ENCODE results near the gene CUX1.
"Not testable (repeated sequence)": the region's sequence is repeated elsewhere in the genome, so short reads cannot be mapped to it uniquely, and the experiment has no call there.

CUX1 gene

DNA sequence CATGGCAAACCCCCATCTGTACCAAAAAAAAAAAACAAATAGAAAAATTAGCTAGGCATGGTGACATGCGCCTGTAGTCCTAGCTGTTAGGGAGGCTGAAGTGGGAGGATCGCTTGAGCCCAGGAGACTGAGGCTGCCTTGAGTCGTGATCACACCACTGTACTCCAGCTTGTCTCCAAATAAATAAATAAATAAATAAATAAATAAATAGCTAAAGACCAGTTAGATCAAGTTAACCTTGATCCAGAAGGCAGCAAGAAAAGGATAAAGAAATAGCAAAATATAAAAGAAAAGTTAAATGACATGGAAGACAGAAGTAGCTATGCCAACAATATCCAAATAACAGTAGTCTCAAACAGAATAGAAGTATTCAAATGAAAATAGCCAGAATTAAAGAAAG, 337.0 kb downstream of the CUX1 start:
- DNase-seq: no peak

DNA sequence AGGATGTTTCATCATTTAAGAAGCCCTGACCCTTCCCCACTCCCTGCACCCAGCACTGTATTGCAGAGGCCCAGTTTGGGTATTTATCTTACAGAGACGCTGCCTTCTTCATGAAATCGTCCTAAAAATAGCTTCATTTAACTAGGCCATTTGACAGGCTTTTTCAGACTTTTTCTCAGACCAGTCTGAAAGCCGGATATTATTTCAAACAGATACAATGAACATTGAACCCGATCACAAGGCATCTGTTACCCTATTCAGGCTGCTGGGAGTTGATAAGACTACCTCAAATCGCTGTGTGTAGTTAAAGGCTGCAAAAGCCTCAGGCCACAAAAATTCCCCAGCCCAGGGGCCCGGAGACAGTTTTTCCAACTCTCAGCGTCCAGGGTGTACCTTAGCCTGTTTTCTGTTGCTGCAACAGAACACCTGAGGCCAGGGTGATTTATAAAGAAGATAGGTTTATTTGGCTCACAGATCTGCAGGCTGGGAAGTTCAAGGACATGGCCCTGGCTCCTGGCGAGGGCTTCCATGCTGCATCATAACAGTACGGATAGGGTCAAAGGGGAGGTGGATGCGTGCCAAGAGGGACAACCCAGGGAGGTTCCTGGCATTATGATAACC, 338.5 kb downstream of the CUX1 start:
- DNase-seq: no peak

DNA sequence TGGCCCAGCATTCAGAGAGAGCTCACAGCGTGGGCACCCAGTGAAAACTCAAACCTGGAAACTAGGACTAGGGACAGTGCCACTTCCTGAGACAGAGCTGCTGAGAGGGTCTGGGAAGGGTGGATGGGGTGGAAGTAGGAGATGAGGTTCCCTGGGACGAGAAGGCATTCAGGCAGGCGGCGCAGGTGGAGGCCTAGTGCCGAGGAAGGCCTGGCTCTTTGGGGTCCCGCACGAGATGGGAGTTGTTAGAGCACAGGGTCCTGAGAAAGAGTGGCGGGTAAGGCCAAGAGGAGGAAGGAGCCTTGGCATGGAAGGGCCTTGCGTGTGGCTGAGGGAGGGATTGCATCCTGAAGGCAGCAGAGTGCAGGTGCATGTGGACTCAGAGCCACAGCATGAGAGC, 339.4 kb downstream of the CUX1 start:
- DNase-seq: no peak

DNA sequence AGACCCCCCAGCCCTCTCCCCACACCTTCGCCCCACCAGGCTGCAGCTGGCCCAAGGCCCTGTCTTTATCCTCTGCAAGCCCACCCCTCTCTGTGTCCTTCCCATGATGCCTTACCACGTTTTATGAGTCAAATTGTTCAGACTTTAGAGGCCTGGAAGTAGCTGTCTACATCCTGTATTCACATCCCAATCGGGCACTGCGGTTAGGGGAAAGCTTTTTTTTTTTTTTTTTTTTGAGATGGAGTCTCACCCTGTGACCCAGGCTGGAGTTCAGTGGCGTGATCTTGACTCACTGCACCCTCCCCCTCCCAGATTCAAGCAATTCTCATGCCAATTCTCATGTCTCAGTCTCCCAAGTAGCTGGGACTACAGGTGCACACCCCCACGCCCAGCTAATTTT, 347.7 kb downstream of the CUX1 start:
- DNase-seq: no peak

DNA sequence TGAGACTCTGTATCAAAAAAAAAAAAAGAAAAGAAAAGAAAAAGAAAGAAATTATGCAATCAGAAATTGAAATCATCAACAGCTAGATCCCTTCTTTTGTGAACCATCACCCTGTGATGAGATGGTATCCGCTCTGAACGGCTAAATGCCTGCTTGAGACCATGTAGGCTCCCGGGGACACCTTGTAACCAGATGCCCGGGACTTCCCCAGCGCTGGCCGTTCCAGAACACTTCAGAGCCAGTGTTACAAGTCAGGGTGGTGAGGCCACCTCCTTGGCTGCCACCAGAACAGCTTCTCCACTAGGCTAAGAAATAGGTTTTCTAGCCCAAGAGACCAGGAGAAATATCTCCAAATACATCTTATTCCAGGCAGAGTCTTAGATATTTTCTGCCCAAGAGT, 349.8 kb downstream of the CUX1 start:
- no peak for DNase-seq

DNA sequence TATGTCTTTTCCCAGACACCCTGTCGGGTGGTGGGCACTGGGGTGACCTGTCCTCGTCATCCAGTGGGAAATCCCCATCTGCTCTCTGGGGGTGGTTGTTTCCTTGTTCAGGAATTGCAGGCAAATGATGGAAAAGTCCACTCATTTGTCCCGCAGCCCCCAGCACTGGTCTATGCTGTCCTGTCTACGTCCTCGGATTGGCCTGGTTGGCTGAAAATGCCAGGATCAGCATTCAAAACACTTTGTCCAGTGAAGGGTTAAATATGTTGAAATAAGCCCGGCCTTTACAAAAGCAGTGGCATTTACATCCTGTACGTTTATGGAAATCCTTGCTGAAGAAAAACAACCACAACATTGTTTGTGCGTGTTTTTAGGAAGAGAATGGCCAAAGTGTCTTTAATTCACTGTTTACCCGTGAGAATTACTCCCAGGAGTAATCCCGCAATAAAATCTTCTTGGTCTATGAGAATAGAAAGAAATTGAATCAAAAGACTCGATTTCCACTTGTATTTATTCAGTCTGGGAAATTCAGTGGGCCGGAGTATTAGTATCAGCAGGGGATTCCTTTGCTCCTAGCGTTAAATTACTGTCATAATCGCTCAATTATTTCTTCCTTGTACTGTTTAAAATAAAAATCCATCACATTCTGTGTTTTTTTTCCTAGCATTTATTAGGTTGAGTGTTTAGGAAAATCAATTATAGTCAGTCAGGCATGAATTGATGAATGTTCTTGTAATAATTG, 352.4 kb downstream of the CUX1 start:
- DNase-seq: no peak

DNA sequence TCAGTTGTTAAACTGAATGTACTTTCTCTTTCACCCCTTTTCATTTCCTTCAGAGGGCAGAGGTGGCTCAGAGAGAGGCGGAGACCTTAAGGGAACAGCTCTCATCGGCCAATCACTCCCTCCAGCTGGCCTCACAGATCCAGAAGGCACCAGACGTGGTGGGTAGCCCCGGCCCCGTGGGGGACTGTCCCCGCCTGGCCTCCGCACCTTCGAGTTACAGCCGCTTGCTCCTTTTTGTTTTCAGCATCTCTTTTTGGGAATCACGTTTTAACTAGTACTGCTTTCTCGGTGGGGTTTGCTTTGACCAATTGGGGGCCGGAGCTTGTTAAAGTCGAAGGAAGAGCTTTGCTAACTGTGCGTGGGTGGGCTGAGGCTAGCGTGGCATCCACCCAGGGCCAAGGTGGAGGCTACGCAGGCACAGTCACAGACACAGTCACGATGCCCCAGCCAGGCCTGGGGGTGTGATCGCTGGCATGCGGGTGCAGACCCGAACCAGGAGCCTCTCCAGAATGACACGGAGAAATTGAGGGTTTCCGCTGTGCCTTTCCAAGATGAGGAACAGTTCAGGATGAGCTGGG, 353.1 kb downstream of the CUX1 start:
- DNase-seq: no peak

DNA sequence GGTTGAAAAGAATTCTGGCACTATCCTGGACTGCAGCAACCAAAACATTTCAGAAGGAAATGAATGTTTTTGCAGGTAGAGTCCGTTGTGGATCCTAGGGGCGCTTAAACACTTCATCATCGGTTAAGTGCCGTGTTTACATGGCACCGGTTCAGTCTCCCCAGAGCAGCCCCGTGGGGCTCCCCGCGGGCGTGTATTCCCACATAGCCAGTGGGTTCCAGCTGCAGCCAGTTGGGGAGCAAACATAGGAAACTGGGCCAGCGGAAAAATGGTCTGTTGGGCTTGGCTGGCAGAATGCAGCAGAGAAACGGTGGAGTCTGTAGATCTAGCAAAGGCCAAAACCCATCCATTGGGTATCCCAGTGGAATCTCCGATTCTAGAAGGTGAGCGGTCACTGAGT, 356.2 kb downstream of the CUX1 start:
- no peak for DNase-seq

DNA sequence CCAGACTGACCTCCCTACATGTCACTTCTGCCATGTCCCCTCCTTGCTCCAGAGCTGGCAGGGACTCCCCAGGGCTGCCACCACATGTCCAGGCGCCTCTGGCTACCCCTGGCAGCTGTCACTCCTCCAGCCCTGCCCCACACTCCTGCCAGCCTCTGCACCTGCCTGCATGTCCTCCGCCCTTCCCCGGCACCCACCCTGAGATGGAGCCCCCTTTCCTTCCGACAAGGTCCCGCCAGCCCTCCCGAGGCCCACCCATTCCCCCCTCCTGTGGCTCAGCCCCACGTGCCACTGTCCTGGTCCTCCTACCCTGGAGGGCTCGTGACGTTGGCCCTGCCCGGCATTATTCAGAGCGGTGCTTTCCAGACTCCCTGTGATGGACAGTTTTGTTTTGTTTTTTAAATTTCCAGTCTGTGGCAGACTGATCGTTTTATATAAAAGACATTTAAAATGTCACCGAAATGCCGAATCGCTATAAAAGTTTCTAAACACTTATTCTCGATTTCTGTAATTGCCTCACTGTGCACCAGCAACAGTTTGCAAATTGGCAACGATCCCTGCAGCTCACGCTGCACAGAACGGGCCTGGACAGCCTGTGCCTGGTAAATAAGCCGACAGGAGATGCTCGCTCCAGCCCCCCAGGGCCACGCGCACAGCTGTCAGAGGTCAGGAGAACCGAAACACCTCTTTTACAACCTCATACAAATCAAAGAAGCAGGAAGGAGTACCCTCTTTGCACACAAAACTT, 358.2 kb downstream of the CUX1 start:
- no peak for DNase-seq

DNA sequence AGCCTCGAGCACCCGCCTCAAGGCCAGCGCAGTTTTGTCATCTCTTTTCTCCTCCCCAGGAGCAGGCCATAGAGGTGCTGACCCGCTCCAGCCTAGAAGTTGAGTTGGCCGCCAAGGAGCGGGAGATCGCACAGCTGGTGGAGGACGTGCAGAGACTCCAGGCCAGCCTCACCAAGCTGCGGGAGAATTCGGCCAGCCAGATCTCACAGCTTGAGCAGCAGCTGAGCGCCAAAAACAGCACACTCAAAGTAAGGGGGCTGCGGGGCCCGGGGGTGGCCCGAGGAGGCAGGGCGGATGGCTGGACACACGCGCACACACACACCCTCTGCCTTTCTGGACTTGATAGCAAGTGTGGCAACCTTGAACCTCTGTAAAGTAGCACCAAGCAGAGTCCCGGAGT, 361.0 kb downstream of the CUX1 start:
- DNase-seq: no peak

DNA sequence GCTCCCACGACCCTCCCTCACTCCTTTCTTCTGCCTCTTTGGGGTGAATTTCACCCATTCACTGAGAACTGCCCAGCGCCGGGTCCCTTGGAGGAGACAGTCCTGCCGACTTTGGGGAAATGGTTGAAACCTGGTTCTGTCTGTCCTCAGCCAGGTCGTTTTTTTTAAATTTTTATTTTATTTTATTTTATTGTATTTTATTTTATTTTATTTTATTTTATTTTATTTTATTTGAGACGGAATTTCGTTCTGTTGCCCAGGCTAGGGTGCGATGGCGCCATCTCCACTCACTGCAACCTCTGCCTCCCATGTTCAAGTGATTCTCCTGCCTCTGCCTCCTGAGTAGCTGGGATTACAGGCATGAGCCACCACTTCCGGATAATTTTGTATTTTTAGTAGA, 363.3 kb downstream of the CUX1 start:
- DNase-seq: no peak

DNA sequence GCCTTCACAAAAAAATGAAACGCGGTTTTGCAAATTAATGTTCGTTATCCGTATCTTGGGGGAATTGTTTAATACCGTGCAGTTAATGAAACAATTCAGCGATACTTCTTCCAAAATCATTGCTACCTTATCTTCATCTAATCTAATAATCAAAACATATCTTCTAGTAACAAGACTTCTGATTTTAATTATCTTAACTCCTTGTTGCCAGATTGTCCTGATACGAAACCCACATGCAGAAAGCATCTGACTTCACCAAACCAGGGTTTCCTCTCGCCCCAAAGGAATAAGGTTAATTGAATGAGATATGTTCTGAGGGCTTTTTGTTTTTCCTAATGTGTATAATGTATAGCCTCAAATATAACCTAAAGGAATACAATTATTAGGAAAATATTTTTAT, 364.1 kb downstream of the CUX1 start:
- no peak for DNase-seq

DNA sequence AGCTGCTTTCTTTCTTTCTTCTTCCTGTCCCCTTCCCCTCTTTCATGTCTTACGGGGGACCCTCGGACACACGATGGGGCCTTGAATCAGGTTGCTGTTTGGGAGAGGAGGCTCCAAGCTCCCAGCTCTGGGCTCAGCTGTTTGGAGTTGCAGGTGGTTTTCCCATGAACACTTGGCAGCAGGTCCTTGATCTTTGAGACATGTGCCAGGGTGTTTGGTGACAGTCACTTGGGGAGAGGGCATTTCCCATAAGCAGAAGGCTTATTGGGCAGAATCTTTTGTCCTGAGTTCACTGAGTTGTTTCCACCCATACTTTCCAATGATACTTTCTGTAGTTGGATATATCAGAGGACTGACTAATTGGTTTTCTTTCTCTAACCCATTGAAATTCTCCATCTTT, 364.6 kb downstream of the CUX1 start:
- no peak for DNase-seq

DNA sequence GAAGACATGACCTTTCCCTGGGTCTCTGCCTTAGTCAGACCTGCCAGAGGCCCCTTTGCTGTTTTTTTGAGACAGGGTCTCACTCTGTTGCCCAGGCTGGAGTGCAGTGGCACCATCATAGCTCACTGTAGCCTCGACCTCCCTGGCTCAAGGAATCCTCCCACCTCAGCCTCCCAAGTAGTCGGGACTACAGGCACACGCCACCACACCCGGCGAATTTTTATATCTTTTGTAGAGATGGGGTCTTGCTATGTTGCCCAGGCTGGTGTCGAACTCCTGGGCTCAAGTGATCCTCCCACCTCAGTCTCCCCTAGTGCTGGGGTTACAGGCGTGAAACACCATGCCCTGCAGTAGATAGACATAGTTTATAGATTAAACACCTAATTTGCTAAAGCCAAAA, 366.4 kb downstream of the CUX1 start:
- DNase-seq: not testable (repeated sequence)

DNA sequence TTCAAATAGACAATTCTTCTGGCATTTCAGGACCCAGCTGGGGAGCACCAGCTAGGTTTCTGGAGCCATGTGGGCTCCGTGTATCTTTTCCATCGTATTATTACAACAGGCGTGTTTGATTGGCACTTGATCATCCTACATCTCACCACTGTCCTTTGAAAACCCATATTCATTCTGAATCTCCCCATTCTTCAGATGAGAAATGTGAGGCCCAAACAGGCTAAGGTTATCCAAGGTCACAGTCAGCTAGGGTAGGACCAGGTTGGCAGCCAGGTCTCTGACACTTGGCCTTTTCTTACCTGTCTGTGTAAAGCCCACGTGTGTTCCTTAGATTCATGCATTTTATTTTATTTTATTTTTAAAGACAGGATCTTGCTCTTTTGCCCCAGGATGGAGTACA, 366.9 kb downstream of the CUX1 start:
- no peak for DNase-seq

DNA sequence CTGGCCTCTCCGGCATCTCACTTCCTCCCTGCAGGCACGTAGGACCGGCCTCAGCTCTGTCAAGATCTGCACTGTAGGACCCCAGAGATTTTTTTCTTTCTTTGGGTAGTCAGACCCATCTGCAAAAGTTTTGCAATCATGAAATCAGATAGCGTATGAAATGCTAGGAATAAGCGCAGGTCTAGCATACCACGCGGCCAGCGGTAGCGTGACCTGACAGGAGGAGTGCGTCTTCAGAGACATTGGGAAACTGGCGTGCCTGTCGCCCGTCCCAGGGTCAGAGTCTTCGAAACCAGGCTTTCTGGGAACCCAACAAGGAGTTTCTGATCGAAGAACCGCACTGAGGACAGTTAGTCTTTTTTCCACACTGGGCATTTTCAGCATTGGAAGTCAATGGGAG, 368.4 kb downstream of the CUX1 start:
- DNase-seq: no peak

DNA sequence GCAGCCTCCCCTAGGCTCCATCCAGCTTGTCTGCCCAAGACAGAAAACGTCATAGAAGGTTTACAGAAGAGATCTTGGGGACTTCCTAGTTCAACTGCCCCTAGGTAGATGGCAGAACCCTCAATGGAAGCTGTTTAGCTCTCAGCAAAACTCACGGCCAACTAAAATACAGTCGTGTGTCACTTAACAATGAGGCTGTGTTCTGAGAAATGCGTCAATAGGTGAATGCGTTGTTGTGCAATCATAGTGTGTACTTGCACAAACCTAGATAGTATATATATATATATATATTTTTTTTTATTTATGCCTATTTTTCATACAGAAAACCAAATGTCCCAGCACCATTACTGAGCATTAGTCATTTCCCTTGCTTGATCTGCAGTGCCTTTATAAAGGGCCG, 368.9 kb downstream of the CUX1 start:
- DNase-seq: no peak

DNA sequence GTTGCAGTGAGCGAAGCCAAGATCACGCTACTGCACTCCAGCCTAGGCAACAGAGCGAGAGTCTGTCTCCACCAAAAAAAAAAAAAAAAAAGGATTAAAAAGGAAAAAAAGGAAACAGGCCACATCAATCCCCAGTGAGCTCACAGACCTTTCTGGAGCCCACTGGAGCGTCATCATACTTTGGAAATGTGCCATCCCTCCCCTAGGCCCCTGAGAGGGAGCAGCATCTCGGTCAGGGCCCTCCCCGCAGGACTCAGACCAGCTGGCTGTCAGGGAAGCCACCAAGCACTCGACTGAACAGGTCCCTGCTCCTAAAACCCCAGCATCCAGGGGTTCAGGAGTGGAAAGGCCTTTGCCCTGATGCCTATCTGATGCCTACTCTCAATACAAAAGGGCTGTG, 371.3 kb downstream of the CUX1 start:
- DNase-seq: no peak

DNA sequence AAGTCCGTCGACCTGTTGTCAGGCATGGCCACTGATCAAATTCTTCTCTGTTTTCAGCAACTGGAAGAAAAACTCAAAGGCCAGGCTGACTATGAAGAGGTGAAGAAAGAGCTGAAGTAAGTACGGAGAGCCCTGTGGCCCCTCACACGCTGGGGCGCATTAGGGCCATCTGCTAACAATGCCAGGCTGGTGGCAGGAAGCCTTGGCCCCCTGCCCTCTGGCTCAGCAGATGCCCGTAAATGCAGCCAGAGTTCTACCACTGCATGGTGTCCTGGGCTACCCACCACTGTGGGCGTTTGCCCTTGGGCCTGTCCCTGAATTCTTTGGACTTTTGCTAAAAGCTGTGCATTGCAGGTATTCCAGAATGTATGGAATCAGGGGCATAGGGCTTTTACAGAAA, 372.3 kb downstream of the CUX1 start:
- DNase-seq: no peak

DNA sequence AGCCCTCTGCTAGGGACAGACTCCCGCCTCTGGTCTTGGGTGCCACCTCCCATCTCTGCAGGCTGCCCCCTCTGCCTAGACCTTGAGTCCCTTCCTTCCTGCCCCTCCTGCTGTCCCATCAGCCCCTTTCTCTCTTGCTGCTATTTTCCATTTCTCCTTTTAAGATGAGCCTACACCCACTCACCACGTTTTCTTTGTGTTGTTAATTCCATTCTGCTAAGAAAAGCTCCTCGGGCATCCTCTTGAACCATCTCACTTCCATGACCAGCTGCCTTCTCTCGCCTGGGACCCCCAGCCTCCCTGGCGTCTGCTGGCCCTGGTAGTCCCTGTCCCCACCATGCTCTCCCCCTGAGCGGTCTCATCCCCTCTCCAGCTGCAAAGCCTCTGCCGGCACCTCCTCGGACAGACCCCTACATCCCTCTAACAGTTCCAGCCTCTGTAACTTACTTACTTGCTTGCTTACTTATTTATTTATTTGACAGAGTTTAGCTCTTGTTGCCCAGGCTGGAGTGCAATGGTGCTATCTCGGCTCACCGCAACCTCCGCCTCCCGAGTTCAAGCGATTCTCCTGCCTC, 373.4 kb downstream of the CUX1 start:
- no peak for DNase-seq

DNA sequence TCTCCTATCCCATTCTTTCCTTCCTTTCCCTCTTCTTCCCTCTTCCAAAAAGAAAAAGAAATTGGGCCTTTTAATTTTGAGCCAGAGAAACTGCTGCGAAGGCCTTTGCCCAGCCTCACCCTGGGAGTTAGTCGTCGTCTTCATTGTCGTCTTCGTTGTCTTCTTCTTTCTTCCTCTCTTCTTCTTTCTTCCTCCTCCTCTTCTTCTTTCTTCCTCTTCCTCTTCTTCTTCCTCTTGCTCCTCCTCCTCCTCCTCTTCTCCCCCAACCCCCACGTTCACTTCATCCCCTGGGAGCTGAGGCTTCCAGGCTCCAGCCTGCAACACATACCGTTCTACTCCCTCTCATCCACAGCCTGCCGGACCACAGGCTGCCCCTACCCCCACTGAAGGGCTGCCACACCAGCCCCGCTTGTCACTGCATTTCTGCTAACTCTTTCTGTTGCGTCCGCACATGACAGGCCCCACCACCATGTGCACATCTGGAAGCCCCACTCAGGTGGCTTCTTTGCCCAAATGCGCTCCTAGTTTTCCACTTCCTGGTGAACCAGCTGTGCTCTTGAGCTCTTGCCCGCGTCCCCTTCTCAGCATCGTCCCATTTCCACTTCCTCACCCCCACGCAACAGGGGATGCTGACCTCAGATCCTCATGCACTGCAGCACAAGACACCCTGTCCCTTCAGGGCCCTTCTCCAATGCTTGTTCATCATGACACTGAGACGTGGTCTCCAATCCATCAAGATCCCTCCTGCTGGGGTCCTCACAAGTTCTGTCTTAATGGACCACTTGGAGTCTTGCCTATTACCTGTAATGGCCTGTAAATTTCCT, 374.3 kb downstream of the CUX1 start:
- DNase-seq: no peak

DNA sequence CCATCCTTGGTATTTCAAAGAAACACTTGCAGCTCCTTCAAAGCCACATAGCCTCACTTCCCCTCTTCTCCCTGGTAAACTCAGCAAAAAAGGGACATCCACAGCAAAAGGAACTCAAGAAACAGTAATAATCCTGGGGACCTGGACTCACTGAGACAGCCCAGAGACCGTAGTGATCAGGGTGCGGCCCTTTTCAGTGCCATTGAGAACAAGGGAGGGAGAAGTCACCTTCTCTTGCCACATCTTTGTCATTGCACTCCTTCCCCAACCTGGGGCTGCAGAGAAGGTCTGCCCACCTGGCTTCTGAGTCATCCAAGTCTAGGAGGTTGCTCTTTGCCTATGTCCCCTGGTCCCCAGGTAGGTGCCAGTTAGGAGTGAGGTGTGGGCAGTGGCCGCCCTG, 375.4 kb downstream of the CUX1 start:
- DNase-seq: no peak

DNA sequence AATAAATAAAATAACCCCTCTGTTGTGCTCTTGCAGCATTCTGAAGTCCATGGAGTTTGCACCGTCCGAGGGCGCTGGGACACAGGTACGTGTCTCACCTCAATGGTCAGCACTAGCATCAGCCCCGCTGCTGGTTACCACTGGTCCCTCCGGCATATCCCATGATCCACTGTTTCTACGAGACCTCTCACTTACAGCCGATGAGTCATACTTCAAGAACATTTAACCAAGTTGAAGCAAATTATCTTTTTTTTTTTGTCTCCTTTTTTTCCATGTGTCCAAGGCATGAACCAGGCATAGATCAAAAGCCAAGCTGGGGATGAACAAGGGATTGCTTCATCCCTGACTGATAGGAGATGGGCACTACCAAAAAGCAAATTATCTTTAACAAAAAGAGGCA, 376.4 kb downstream of the CUX1 start:
- no peak for DNase-seq

Measured in effector CD4-positive, alpha-beta T cell (primary cell).